ENCODE data around the gene PLCB3. TPM values are rescaled to one million over a fixed set of nuclear protein-coding genes. Genes with fewer than 3 reads are reported as not detected.

Gene PLCB3
- total RNA-seq, 8 experiments from 2014 or later, result 5.6 to 29.5 (median 9.8) TPM

DNA sequence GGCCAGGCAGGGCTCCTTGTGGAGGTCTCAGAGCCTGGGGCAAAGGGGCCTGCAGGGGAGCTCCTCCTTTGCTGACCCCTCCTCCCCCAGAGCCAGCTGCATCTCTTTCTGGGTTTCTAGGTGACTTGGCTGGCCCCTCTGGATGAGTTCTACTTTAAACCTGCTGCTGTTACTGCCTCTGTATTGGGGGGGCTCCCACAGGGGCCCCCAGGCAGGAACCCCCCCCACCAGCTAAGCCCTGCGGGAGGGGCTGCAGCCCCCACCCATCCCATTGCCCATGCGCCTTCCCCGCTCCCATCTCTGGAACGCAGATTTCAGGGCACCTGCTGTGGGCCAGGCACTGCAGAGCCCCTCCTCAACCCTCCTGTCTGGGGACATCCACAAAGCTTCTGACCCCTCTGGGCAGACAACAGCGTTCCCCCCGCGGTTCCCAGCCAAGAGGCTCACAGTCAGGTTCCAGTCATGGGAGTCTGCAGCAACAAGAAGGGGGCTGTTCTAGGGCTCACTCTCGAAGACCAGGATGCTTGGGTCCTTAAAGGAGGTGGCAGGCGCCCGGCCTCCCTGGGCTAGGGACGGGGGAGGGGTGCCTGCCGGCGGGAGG, 815 bp upstream of the PLCB3 start:
- 0 to 7% methylated on average over 3 to 5 of the region's 13 CpGs; no CpG with 5 or more reads in 8 of the 10 experiments for WGBS, 10 experiments
- peak in 1 of 8 experiments; percentile 0 for ATAC-seq (replicated peaks in 6 of 8)
- Histone ChIP-seq H3K27ac (peak overlapping the region in 1 of 2 donors; percentile 7), H3K4me3 (peak overlapping the region; percentile 37 to 61 (median 47)), H3K4me1 (replicated peaks in 1 of 2) (peaks cover 14 to 26% of the 10 kb centered on the region in 2 donors)
- in situ Hi-C loops (cut with MboI; ENCODE audit: low pct_unique_long_range_greater_than_20kb in 2 of 9, low sequenced_read_pairs in 9 of 9, unreplicated experiment in 9 of 9), result no loop called here

- ATAC-seq (replicated peaks in 6 of 8), result no peak
- Histone ChIP-seq H3K4me3 (peak overlapping the region; percentile 37 to 61 (median 47)), H3K27ac (no peak overlapping the region), H3K4me1 (replicated peaks in 1 of 2) (peaks cover 14 to 25% of the 10 kb centered on the region in 2 donors)
- 0% methylated on average over 3 of the region's 18 CpGs; no CpG with 5 or more reads in 9 of the 10 experiments for WGBS, 10 experiments
- in situ Hi-C loops (cut with MboI; ENCODE audit: low pct_unique_long_range_greater_than_20kb in 2 of 9, low sequenced_read_pairs in 9 of 9, unreplicated experiment in 9 of 9), result no loop called here
These were observed 348 bp downstream of the PLCB3 start for GRCh38 chr11:64251753-64252002.

DNA sequence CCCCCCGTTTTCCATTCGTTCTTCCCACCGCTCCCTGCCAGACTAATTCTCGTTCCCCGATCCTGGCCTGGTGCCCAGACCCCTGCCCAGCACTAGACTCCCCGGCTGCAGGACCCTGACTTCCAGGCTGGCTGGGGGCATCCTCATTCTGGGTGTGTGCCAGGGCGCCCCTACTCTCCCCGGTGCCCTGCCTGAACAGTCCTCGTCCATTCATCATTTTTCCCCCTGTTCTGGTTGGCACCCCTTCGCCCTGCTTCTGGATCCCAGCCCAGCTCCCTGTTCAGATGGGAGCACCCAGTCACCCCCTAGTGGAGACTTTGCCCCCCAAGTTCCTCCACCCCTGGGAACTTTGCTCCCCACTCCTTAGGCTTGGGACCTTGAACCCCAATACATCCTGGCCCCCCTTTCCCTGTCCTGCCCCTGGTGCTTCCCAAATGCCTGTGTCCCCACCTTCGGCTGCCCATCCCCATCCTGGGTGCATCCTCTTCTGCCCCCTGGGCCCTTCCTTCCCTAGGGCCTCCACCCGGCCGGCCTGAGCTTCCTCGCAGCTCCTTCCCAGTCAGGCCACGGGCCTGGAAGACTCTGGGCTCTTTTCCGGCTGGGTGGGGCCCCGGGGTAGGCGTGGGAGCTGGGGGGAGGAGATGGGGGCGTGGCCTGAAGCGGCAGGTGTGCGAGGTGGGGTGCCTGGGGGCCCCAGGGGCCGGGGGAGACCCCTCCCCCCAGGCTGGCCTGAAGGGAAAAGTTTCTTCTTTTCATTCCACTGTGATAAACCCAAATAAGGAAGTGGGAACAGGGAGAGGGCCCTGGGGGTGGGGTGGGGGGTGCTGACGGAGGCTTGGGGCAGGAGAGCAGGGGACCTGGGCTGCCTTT, 908 bp downstream of the PLCB3 start:
- Histone ChIP-seq H3K4me3 (peak overlapping the region; percentile 37 to 61 (median 47)), H3K27ac (no peak overlapping the region), H3K4me1 (replicated peaks in 1 of 2) (peaks cover 14 to 25% of the 10 kb centered on the region in 2 donors)
- in situ Hi-C loops (cut with MboI; ENCODE audit: low pct_unique_long_range_greater_than_20kb in 2 of 9, low sequenced_read_pairs in 9 of 9, unreplicated experiment in 9 of 9), result no loop called here
- peak in 3 of 8 experiments; percentile 11 to 38 (median 37) for ATAC-seq (replicated peaks in 6 of 8)
- WGBS, 10 experiments, result 3 to 18% methylated on average over 4 to 6 of the region's 23 CpGs; no CpG with 5 or more reads in 8 of the 10 experiments

DNA sequence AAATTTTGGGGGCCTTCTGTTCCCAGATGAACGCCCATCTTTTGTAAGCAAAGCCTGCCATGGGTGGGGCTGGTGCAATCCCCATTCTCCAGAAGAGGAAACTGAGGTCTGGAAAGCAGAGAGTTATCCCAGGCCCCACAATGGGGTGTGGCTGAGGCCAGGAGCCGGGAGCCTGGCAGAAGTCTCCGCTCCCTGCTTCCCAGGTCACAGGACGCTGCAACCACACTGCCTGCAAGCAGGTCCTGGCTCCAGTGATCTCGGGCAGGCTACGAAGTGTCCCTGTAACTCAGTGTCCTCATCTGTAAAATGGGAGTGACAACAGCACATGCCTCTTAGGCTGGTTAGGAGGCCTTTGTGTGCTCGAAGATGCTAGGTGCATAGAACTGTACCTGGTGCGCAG, 1.7 kb downstream of the PLCB3 start:
- whole genome bisulfite sequencing, 10 experiments, result 61 to 90% (median 85%) methylated on average over 2 to 7 of the region's 8 CpGs; no CpG with 5 or more reads in 5 of the 10 experiments
- ATAC-seq (replicated peaks in 6 of 8), result no peak
- H3K4me1 ChIP-seq (replicated peaks in 1 of 2), result peaks cover 8 to 20% of the 10 kb centered on the region in 2 donors
- no peak overlapping the region for H3K27ac ChIP-seq
- in situ Hi-C loops (cut with MboI; ENCODE audit: low pct_unique_long_range_greater_than_20kb in 2 of 9, low sequenced_read_pairs in 9 of 9, unreplicated experiment in 9 of 9), result no loop called here
- H3K4me3 ChIP-seq, result no peak overlapping the region

- Histone ChIP-seq H3K4me3 (no peak overlapping the region), H3K4me1 (replicated peaks in 1 of 2) (peaks cover 8 to 20% of the 10 kb centered on the region in 2 donors), H3K27ac (no peak overlapping the region)
- no peak for ATAC-seq (replicated peaks in 6 of 8)
- in situ Hi-C loops (cut with MboI; ENCODE audit: low pct_unique_long_range_greater_than_20kb in 2 of 9, low sequenced_read_pairs in 9 of 9, unreplicated experiment in 9 of 9), result no loop called here
- 100% methylated on average over 1 of the region's 5 CpGs; no CpG with 5 or more reads in 9 of the 10 experiments for WGBS, 10 experiments
These were observed 2.2 kb downstream of the PLCB3 start for GRCh38 chr11:64253481-64253880.

DNA sequence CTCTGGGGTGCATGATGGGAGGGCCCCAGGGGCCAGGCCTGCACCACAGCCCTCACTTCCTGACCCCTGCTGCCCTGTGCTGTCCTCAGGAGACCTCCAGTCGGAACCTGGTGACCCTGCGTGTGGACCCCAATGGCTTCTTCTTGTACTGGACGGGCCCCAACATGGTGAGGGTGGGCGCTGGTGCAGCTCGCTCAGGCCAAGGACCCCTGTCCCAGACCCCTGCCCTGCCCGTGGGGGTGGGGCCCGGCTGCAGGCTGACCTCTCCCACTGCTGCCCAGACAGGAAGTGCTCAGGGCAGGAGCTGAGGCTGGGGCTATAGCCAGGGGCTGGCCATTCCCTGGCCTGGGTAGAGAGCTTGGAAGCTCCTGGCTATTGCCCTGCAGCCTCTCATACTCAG, 3.0 kb downstream of the PLCB3 start:
- Histone ChIP-seq H3K27ac (no peak overlapping the region), H3K4me3 (no peak overlapping the region), H3K4me1 (replicated peaks in 1 of 2) (peaks cover 8 to 17% of the 10 kb centered on the region in 2 donors)
- in situ Hi-C loops (cut with MboI; ENCODE audit: low pct_unique_long_range_greater_than_20kb in 2 of 9, low sequenced_read_pairs in 9 of 9, unreplicated experiment in 9 of 9), result no loop called here
- no peak for ATAC-seq (replicated peaks in 6 of 8)
- 90 to 100% methylated on average over 1 to 2 of the region's 7 CpGs; no CpG with 5 or more reads in 8 of the 10 experiments for WGBS, 10 experiments

GRCh38 chr11:64255135-64256128, 4.1 kb downstream of the PLCB3 start:
- ATAC-seq (replicated peaks in 6 of 8), result no peak
- in situ Hi-C loops (cut with MboI; ENCODE audit: low pct_unique_long_range_greater_than_20kb in 2 of 9, low sequenced_read_pairs in 9 of 9, unreplicated experiment in 9 of 9), result no loop called here

DNA sequence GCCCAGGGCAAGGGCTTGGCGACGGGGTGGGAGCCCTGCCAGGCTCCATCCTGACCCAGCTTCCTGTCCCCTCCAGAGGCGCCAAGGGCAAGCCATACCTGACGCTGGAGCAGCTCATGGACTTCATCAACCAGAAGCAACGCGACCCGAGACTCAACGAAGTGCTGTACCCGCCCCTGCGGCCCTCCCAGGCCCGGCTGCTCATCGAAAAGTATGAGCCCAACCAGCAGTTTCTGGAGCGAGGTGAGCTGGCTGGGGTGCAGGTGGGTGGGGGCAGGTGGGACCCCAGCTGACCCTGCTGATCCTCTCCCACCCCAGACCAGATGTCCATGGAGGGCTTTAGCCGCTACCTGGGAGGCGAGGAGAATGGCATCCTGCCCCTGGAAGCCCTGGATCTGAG, 5.0 kb downstream of the PLCB3 start:
- 80 to 100% (median 96%) methylated on average over 1 to 4 of the region's 15 CpGs; no CpG with 5 or more reads in 7 of the 10 experiments for WGBS, 10 experiments
- H3K4me1 ChIP-seq (replicated peaks in 1 of 2), result peaks cover 2 to 4% of the 10 kb centered on the region in 2 donors
- no peak overlapping the region for H3K4me3 ChIP-seq
- no peak overlapping the region for H3K27ac ChIP-seq
- in situ Hi-C loops (cut with MboI; ENCODE audit: low pct_unique_long_range_greater_than_20kb in 2 of 9, low sequenced_read_pairs in 9 of 9, unreplicated experiment in 9 of 9), result no loop called here
- no peak for ATAC-seq (replicated peaks in 6 of 8)

More at GRCh38 chr11:64255135-64256128, 4.1 kb downstream of the PLCB3 start:
- H3K4me1 ChIP-seq (replicated peaks in 1 of 2), result peaks cover 7 to 8% of the 10 kb centered on the region in 2 donors
- WGBS, 10 experiments, result 100% methylated on average over 1 to 4 of the region's 35 CpGs; no CpG with 5 or more reads in 6 of the 10 experiments
- no peak overlapping the region for H3K4me3 ChIP-seq
- H3K27ac ChIP-seq, result no peak overlapping the region

- H3K4me1 ChIP-seq (replicated peaks in 1 of 2), result peaks cover 3 to 4% of the 10 kb centered on the region in 2 donors
- in situ Hi-C loops (cut with MboI; ENCODE audit: low pct_unique_long_range_greater_than_20kb in 2 of 9, low sequenced_read_pairs in 9 of 9, unreplicated experiment in 9 of 9), result no loop called here
- no peak overlapping the region for H3K4me3 ChIP-seq
- no peak overlapping the region for H3K27ac ChIP-seq
- no peak for ATAC-seq (replicated peaks in 6 of 8)
- WGBS, 10 experiments, result 50 to 100% (median 58%) methylated on average over 1 to 4 of the region's 24 CpGs; no CpG with 5 or more reads in 6 of the 10 experiments
These were observed 7.0 kb downstream of the PLCB3 start for GRCh38 chr11:64258356-64258755.

DNA sequence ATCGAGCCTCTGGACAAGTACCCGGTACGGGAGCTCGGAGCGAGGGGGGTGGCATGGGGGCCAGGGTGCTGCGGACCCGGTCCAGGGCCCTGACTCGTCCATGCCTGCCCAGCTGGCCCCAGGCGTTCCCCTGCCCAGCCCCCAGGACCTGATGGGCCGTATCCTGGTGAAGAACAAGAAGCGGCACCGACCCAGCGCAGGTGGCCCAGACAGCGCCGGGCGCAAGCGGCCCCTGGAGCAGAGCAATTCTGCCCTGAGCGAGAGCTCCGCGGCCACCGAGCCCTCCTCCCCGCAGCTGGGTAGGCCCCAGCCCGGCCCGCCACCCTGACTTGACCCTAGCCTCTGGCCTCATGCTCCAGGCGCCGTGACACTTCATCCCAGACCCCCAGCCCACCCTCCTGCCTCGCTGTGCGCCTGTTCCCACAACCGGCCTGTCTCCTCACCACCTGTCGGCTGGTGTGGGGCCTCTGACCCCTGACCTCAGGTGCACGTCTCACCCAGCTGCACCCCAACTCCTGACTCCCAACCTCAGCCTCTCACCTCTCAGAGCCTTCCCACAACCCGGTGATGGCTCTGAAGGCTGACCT, 7.7 kb downstream of the PLCB3 start:
- WGBS, 10 experiments, result 86% methylated on average over 1 of the region's 32 CpGs; no CpG with 5 or more reads in 9 of the 10 experiments
- no peak overlapping the region for H3K27ac ChIP-seq
- peaks cover 10 to 11% of the 10 kb centered on the region in 2 donors for H3K4me1 ChIP-seq (replicated peaks in 1 of 2)
- in situ Hi-C loops (cut with MboI; ENCODE audit: low pct_unique_long_range_greater_than_20kb in 2 of 9, low sequenced_read_pairs in 9 of 9, unreplicated experiment in 9 of 9), result no loop called here
- no peak overlapping the region for H3K4me3 ChIP-seq
- ATAC-seq (replicated peaks in 6 of 8), result no peak

GRCh38 chr11:64259533-64260067, 8.3 kb downstream of the PLCB3 start:
- Histone ChIP-seq H3K4me1 (replicated peaks in 1 of 2) (peaks cover 16% of the 10 kb centered on the region in 2 donors), H3K27ac (no peak overlapping the region), H3K4me3 (no peak overlapping the region)
- in situ Hi-C loops (cut with MboI; ENCODE audit: low pct_unique_long_range_greater_than_20kb in 2 of 9, low sequenced_read_pairs in 9 of 9, unreplicated experiment in 9 of 9), result no loop called here
- WGBS, 10 experiments, result 83 to 100% (median 90%) methylated on average over 1 to 2 of the region's 4 CpGs; no CpG with 5 or more reads in 2 of the 10 experiments
- no peak for ATAC-seq (replicated peaks in 6 of 8)

GRCh38 chr11:64260147-64260708, 8.9 kb downstream of the PLCB3 start:
- in situ Hi-C loops (cut with MboI; ENCODE audit: low pct_unique_long_range_greater_than_20kb in 2 of 9, low sequenced_read_pairs in 9 of 9, unreplicated experiment in 9 of 9), result no loop called here
- H3K27ac ChIP-seq, result no peak overlapping the region
- WGBS, 10 experiments, result 80 to 100% (median 100%) methylated on average over 1 to 2 of the region's 6 CpGs; no CpG with 5 or more reads in 6 of the 10 experiments
- no peak for ATAC-seq (replicated peaks in 6 of 8)
- H3K4me3 ChIP-seq, result no peak overlapping the region
- peaks cover 22% of the 10 kb centered on the region in 2 donors for H3K4me1 ChIP-seq (replicated peaks in 1 of 2)
